ENCODE results near the gene TBC1D4.
"Not testable (repeated sequence)": the region's sequence is repeated elsewhere in the genome, so short reads cannot be mapped to it uniquely, and the experiment has no call there.

Gene TBC1D4

DNA sequence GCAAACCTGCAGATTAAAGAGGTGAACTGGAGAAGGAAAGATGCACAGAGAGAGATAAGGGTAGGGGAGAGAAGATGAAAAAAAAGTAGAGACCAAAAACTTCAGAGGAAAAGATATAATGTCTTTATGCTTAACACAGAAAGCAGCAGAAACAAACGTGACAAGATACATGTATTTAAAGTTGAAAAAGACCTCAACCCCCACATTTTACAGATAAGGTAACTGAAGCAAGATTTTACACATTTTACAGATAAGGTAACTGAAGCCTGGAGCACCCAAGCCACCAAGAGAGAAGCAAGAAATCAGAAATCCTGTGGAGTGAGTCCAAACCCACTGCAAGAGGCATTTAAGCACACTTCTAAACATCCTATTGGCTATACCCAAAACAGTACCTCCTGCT is 185.3 kb downstream of the TBC1D4 start:
- Histone ChIP-seq H2AFZ (ENCODE audit: low read depth, low read length) (no peak overlapping the region), H3K36me3 (ENCODE audit: insufficient read depth, low read length) (no peaks in the 10 kb centered on the region), H3K9me3 (ENCODE audit: low read length) (no peaks in the 10 kb centered on the region), H3K27me3 (ENCODE audit: insufficient read depth, low read length) (no peaks in the 10 kb centered on the region), H3K4me3 (ENCODE audit: low read length) (no peak overlapping the region), H3K4me1 (ENCODE audit: insufficient read depth, low read length) (peaks cover 11% of the 10 kb centered on the region)

DNA sequence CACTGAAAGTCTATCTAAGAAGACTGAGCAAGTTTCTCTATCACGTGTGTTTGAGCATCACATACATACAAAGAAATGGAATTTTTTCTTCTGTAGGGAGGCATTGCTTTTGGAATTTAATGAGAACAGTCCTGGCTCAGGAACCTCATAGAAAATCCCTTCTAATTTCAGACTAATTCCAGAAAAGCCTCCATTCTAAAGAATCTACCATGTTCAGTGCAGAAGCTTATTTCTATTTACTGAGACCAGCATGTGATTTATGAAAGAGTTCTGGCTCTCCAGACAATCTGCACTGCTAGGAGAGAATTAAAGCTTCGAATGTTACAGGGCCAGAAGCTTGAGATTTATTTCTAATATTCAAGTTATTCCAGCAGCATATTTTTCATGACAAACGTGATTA is 186.8 kb downstream of the TBC1D4 start:
- no peaks in the 10 kb centered on the region for H3K9me3 ChIP-seq (ENCODE audit: low read length)
- no peaks in the 10 kb centered on the region for H3K36me3 ChIP-seq (ENCODE audit: insufficient read depth, low read length)
- H3K4me3 ChIP-seq (ENCODE audit: low read length) = no peak overlapping the region
- H3K4me1 ChIP-seq (ENCODE audit: insufficient read depth, low read length) = peaks cover 11% of the 10 kb centered on the region
- no peaks in the 10 kb centered on the region for H3K27me3 ChIP-seq (ENCODE audit: insufficient read depth, low read length)
- H2AFZ ChIP-seq (ENCODE audit: low read depth, low read length) = no peak overlapping the region

DNA sequence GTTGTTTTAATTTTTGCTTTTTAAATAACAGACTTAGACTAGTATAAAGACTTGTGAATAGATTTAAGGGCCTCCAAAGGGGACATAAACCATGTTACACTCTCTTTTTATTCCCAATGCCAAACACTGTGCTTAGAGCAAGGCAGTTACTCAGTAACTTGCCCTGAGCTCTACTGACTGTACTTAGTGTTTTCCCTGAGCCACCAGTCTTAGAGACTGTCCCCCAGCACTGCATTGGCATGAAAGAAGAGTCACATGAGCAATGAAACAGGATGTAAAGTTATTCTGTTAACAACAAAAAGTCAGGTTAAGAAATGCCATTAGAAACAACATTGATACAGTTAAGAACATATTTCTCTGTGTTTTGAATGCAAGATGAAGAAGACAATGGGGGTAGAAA is 187.9 kb downstream of the TBC1D4 start:
- Histone ChIP-seq H3K4me1 (ENCODE audit: insufficient read depth, low read length) (peaks cover 5% of the 10 kb centered on the region), H2AFZ (ENCODE audit: low read depth, low read length) (no peak overlapping the region), H3K4me3 (ENCODE audit: low read length) (no peak overlapping the region), H3K9me3 (ENCODE audit: low read length) (no peaks in the 10 kb centered on the region), H3K27me3 (ENCODE audit: insufficient read depth, low read length) (no peaks in the 10 kb centered on the region), H3K36me3 (ENCODE audit: insufficient read depth, low read length) (no peaks in the 10 kb centered on the region)

DNA sequence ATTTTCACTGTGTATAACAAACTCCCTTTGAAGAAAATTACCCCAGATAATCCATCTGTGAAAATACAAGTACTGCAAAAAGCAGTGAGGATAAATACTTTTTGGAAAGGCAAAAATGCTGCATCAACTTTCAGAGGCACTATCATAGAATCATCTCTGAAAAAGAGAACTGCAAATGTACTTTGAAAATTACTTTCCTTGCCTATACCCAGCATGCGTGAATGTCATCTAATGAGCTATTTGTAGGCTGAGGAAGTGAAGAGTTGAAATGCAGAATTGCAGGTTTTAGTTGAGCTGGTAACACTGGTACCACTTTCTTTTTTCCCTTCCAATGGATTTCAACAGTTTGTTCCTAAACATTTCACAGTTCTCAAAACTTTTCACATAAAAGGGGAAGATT is 196.7 kb downstream of the TBC1D4 start:
- Histone ChIP-seq H3K4me1 (ENCODE audit: insufficient read depth, low read length) (no peaks in the 10 kb centered on the region), H3K36me3 (ENCODE audit: insufficient read depth, low read length) (no peaks in the 10 kb centered on the region), H3K27me3 (ENCODE audit: insufficient read depth, low read length) (no peaks in the 10 kb centered on the region), H3K4me3 (ENCODE audit: low read length) (no peak overlapping the region), H3K9me3 (ENCODE audit: low read length) (no peaks in the 10 kb centered on the region), H2AFZ (ENCODE audit: low read depth, low read length) (no peak overlapping the region)

GRCh38 chr13:75279834-75280369 is 202.1 kb downstream of the TBC1D4 start:
- Histone ChIP-seq H2AFZ (ENCODE audit: low read depth, low read length) (no peak overlapping the region), H3K27me3 (ENCODE audit: insufficient read depth, low read length) (no peaks in the 10 kb centered on the region), H3K4me1 (ENCODE audit: insufficient read depth, low read length) (no peaks in the 10 kb centered on the region), H3K4me3 (ENCODE audit: low read length) (no peak overlapping the region), H3K9me3 (ENCODE audit: low read length) (peaks cover 2% of the 10 kb centered on the region), H3K36me3 (ENCODE audit: insufficient read depth, low read length) (no peaks in the 10 kb centered on the region)

DNA sequence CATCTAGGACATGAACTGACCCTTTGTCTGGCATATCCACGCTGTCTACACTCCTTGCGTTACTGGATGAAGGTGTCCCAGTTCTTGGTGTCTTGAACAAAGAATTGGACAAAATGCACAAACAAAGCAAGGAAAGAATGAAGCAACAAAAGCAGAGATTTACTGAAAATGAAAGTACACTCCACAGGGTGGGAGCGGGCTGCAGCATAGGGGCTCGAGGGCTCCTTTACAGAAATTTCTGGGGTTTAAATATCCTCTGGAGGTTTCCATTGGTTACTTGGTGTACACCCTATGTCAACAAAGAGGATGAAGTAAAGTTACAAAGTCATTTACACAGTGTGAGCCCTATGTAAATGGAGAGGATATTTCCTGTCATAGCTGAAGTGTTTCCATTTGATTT is 208.3 kb downstream of the TBC1D4 start:
- not testable (repeated sequence) for H3K4me3 ChIP-seq (ENCODE audit: low read length); H3K27me3 ChIP-seq (ENCODE audit: insufficient read depth, low read length); H3K4me1 ChIP-seq (ENCODE audit: insufficient read depth, low read length); H3K9me3 ChIP-seq (ENCODE audit: low read length); H3K36me3 ChIP-seq (ENCODE audit: insufficient read depth, low read length); H2AFZ ChIP-seq (ENCODE audit: low read depth, low read length)

- H2AFZ ChIP-seq (ENCODE audit: low read depth, low read length) = no peak overlapping the region
- no peaks in the 10 kb centered on the region for H3K27me3 ChIP-seq (ENCODE audit: insufficient read depth, low read length)
- no peak overlapping the region for H3K4me3 ChIP-seq (ENCODE audit: low read length)
- H3K36me3 ChIP-seq (ENCODE audit: insufficient read depth, low read length) = no peaks in the 10 kb centered on the region
- H3K9me3 ChIP-seq (ENCODE audit: low read length) = no peaks in the 10 kb centered on the region
- H3K4me1 ChIP-seq (ENCODE audit: insufficient read depth, low read length) = no peaks in the 10 kb centered on the region
Observed at GRCh38 chr13:75271846-75272245, 210.1 kb downstream of the TBC1D4 start.

DNA sequence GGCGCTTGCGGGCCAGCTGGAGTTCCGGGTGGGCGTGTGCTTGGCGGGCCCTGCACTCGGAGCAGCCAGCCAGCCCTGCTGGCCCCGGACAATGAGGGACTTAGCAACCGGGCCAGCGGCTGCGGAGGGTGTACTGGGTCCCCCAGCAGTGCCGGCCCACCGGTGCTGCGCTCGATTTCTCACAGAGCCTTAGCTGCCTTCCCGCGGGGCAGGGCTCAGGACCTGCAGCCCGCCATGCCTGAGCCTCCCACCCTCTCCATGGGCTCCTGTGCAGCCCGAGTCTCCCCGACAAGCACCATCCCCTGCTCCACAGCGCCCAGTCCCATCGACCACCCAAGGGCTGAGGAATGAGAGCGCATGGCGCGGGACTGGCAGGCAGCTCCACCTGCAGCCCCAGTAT is 213.5 kb downstream of the TBC1D4 start:
- not testable (repeated sequence) for H3K27me3 ChIP-seq (ENCODE audit: insufficient read depth, low read length); H3K36me3 ChIP-seq (ENCODE audit: insufficient read depth, low read length); H3K9me3 ChIP-seq (ENCODE audit: low read length); H3K4me1 ChIP-seq (ENCODE audit: insufficient read depth, low read length); H3K4me3 ChIP-seq (ENCODE audit: low read length); H2AFZ ChIP-seq (ENCODE audit: low read depth, low read length)

GRCh38 chr13:75264611-75265010 is 217.4 kb downstream of the TBC1D4 start:
- H3K27me3 ChIP-seq (ENCODE audit: insufficient read depth, low read length) = no peaks in the 10 kb centered on the region
- H2AFZ ChIP-seq (ENCODE audit: low read depth, low read length) = no peak overlapping the region
- no peak overlapping the region for H3K4me3 ChIP-seq (ENCODE audit: low read length)
- H3K36me3 ChIP-seq (ENCODE audit: insufficient read depth, low read length) = no peaks in the 10 kb centered on the region
- H3K4me1 ChIP-seq (ENCODE audit: insufficient read depth, low read length) = no peaks in the 10 kb centered on the region
- no peaks in the 10 kb centered on the region for H3K9me3 ChIP-seq (ENCODE audit: low read length)

- Histone ChIP-seq H3K4me1 (ENCODE audit: insufficient read depth, low read length) (no peaks in the 10 kb centered on the region), H3K36me3 (ENCODE audit: insufficient read depth, low read length) (no peaks in the 10 kb centered on the region), H3K4me3 (ENCODE audit: low read length) (no peak overlapping the region), H2AFZ (ENCODE audit: low read depth, low read length) (no peak overlapping the region), H3K27me3 (ENCODE audit: insufficient read depth, low read length) (no peaks in the 10 kb centered on the region), H3K9me3 (ENCODE audit: low read length) (no peaks in the 10 kb centered on the region)
Observed at GRCh38 chr13:75263741-75264407, 218.1 kb downstream of the TBC1D4 start.

- Histone ChIP-seq H3K36me3 (ENCODE audit: insufficient read depth, low read length) (no peaks in the 10 kb centered on the region), H3K9me3 (ENCODE audit: low read length) (no peaks in the 10 kb centered on the region), H3K4me3 (ENCODE audit: low read length) (no peak overlapping the region), H3K4me1 (ENCODE audit: insufficient read depth, low read length) (peaks cover 2% of the 10 kb centered on the region), H2AFZ (ENCODE audit: low read depth, low read length) (peak overlapping the region; percentile 20), H3K27me3 (ENCODE audit: insufficient read depth, low read length) (no peaks in the 10 kb centered on the region)
Observed at GRCh38 chr13:75258159-75258782, 223.7 kb downstream of the TBC1D4 start.

GRCh38 chr13:75256922-75257321 is 225.0 kb downstream of the TBC1D4 start:
- Histone ChIP-seq H3K4me3 (ENCODE audit: low read length) (no peak overlapping the region), H2AFZ (ENCODE audit: low read depth, low read length) (no peak overlapping the region), H3K27me3 (ENCODE audit: insufficient read depth, low read length) (no peaks in the 10 kb centered on the region)

DNA sequence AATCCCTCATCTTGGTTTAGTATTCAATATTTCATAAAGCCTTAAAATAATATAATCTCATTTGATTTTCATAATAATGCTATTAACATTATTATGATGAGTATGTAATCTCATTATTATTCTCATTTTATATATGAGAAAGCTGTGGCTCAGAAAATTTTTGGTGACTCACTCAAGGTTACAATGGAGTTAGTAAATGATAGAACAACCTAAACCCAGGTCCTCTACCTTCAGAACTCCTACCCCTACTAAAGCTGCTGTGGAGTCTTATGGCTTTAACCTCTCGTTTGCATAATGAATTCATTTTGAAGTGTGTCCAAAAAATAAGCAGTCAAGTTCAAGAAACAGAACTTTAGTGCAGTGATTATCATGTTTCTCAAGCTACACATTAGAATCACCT is 226.3 kb downstream of the TBC1D4 start:
- Histone ChIP-seq H3K36me3 (ENCODE audit: insufficient read depth, low read length) (no peaks in the 10 kb centered on the region), H3K4me1 (ENCODE audit: insufficient read depth, low read length) (peaks cover 2% of the 10 kb centered on the region), H3K9me3 (ENCODE audit: low read length) (no peaks in the 10 kb centered on the region), H2AFZ (ENCODE audit: low read depth, low read length) (no peak overlapping the region), H3K4me3 (ENCODE audit: low read length) (no peak overlapping the region), H3K27me3 (ENCODE audit: insufficient read depth, low read length) (no peaks in the 10 kb centered on the region)

More at GRCh38 chr13:75256922-75257321, 225.0 kb downstream of the TBC1D4 start:
- Histone ChIP-seq H3K9me3 (ENCODE audit: low read length) (no peaks in the 10 kb centered on the region), H3K4me1 (ENCODE audit: insufficient read depth, low read length) (peaks cover 2% of the 10 kb centered on the region), H3K36me3 (ENCODE audit: insufficient read depth, low read length) (no peaks in the 10 kb centered on the region)

DNA sequence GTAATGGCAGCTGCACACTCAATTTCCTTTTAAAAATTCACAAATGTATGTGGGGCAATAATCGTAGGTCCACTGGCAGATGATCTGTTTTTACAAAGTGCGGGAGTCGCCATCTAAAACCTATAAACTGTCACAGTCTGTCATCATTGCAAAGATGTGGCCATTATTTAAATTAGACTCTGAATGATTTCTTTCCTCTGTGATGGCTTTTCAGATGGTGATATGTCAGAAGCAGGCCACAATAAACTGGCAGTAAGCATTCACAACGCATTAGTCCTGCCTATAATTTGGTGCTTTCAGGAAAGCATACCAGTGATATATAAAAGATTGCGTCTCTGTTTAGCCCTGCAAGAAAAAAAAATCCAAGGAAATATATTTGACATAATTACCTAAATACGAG is 226.8 kb downstream of the TBC1D4 start:
- H2AFZ ChIP-seq (ENCODE audit: low read depth, low read length) = no peak overlapping the region
- H3K9me3 ChIP-seq (ENCODE audit: low read length) = no peaks in the 10 kb centered on the region
- H3K4me3 ChIP-seq (ENCODE audit: low read length) = no peak overlapping the region
- H3K27me3 ChIP-seq (ENCODE audit: insufficient read depth, low read length) = no peaks in the 10 kb centered on the region
- no peaks in the 10 kb centered on the region for H3K36me3 ChIP-seq (ENCODE audit: insufficient read depth, low read length)
- H3K4me1 ChIP-seq (ENCODE audit: insufficient read depth, low read length) = peaks cover 2% of the 10 kb centered on the region
